Measurements from ENCODE around the gene LHPP.

The LHPP gene

GRCh38 chr10:124561206-124561605 is 99.6 kb downstream of the LHPP start:
- no peak for TF ChIP-seq RARB (CRISPR knock-in tag; IDR thresholded peaks at IDR 0.05)
- TF ChIP-seq TCF4 (CRISPR knock-in tag; IDR thresholded peaks at IDR 0.05; ENCODE audit: borderline replicate concordance) = no peak
- TF ChIP-seq OSR1 (CRISPR knock-in tag; IDR thresholded peaks at IDR 0.05) = no peak
- no peak for TF ChIP-seq ZNF565 (CRISPR knock-in tag; conservative IDR thresholded peaks at IDR 0.05; ENCODE audit: low read depth)
- TF ChIP-seq ISL1 (CRISPR knock-in tag; IDR thresholded peaks at IDR 0.05) = no peak
- TF ChIP-seq ZNF8 (CRISPR knock-in tag; IDR thresholded peaks at IDR 0.05) = no peak
- no peak for ATAC-seq

- TF ChIP-seq RARB (CRISPR knock-in tag; IDR thresholded peaks at IDR 0.05) (no peak), ZNF70 (CRISPR knock-in tag; IDR thresholded peaks at IDR 0.05) (no peak), ARNTL (CRISPR knock-in tag; IDR thresholded peaks at IDR 0.05; ENCODE audit: borderline replicate concordance, low read depth) (no peak), ISL1 (CRISPR knock-in tag; IDR thresholded peaks at IDR 0.05) (no peak), ZFP30 (CRISPR knock-in tag; IDR thresholded peaks at IDR 0.05) (no peak), OSR1 (CRISPR knock-in tag; IDR thresholded peaks at IDR 0.05) (no peak), TSHZ2 (CRISPR knock-in tag; IDR thresholded peaks at IDR 0.05) (no peak), TCF4 (CRISPR knock-in tag; IDR thresholded peaks at IDR 0.05; ENCODE audit: borderline replicate concordance) (no peak), CSRNP3 (CRISPR knock-in tag; IDR thresholded peaks at IDR 0.05) (no peak), CREB5 (CRISPR knock-in tag; IDR thresholded peaks at IDR 0.05; ENCODE audit: low read depth) (no peak), ESRRG (CRISPR knock-in tag; IDR thresholded peaks at IDR 0.05) (no peak), PPARA (CRISPR knock-in tag; IDR thresholded peaks at IDR 0.05; ENCODE audit: borderline replicate concordance) (no peak), ZNF565 (CRISPR knock-in tag; conservative IDR thresholded peaks at IDR 0.05; ENCODE audit: low read depth) (no peak), TOX (CRISPR knock-in tag; IDR thresholded peaks at IDR 0.05; ENCODE audit: borderline replicate concordance) (no peak), SNAI2 (CRISPR knock-in tag; IDR thresholded peaks at IDR 0.05) (no peak)
- no peak for ATAC-seq
These were observed 100.9 kb downstream of the LHPP start for GRCh38 chr10:124562425-124563060.

GRCh38 chr10:124563320-124564040 is 101.9 kb downstream of the LHPP start:
- no peak for TF ChIP-seq TCF4 (CRISPR knock-in tag; IDR thresholded peaks at IDR 0.05; ENCODE audit: borderline replicate concordance)
- no peak for TF ChIP-seq OSR1 (CRISPR knock-in tag; IDR thresholded peaks at IDR 0.05)
- TF ChIP-seq BACH2 (CRISPR knock-in tag; IDR thresholded peaks at IDR 0.05; ENCODE audit: borderline replicate concordance) = no peak
- no peak for TF ChIP-seq PPARA (CRISPR knock-in tag; IDR thresholded peaks at IDR 0.05; ENCODE audit: borderline replicate concordance)
- TF ChIP-seq SNAI2 (CRISPR knock-in tag; IDR thresholded peaks at IDR 0.05) = no peak
- TF ChIP-seq ISL1 (CRISPR knock-in tag; IDR thresholded peaks at IDR 0.05) = no peak
- ATAC-seq = no peak

GRCh38 chr10:124564881-124565280 is 103.3 kb downstream of the LHPP start:
- ATAC-seq = no peak
- TF ChIP-seq BACH2 (CRISPR knock-in tag; IDR thresholded peaks at IDR 0.05; ENCODE audit: borderline replicate concordance) = no peak
- TF ChIP-seq OSR1 (CRISPR knock-in tag; IDR thresholded peaks at IDR 0.05) = no peak
- no peak for TF ChIP-seq ESRRG (CRISPR knock-in tag; IDR thresholded peaks at IDR 0.05)
- TF ChIP-seq ISL1 (CRISPR knock-in tag; IDR thresholded peaks at IDR 0.05) = no peak
- TF ChIP-seq ZFP3 (CRISPR knock-in tag; IDR thresholded peaks at IDR 0.05) = no peak
- no peak for TF ChIP-seq ARNTL (CRISPR knock-in tag; IDR thresholded peaks at IDR 0.05; ENCODE audit: borderline replicate concordance, low read depth)
- no peak for TF ChIP-seq ZFP30 (CRISPR knock-in tag; IDR thresholded peaks at IDR 0.05)
- no peak for TF ChIP-seq CSDC2 (CRISPR knock-in tag; IDR thresholded peaks at IDR 0.05)
- TF ChIP-seq GLIS3 (CRISPR knock-in tag; IDR thresholded peaks at IDR 0.05) = no peak
- no peak for TF ChIP-seq TSHZ2 (CRISPR knock-in tag; IDR thresholded peaks at IDR 0.05)
- no peak for TF ChIP-seq ZNF8 (CRISPR knock-in tag; IDR thresholded peaks at IDR 0.05)
- TF ChIP-seq TCF4 (CRISPR knock-in tag; IDR thresholded peaks at IDR 0.05; ENCODE audit: borderline replicate concordance) = no peak
- no peak for TF ChIP-seq ZC3H10 (CRISPR knock-in tag; IDR thresholded peaks at IDR 0.05)
- TF ChIP-seq ZNF70 (CRISPR knock-in tag; IDR thresholded peaks at IDR 0.05) = no peak
- no peak for TF ChIP-seq POU6F1 (CRISPR knock-in tag; IDR thresholded peaks at IDR 0.05; ENCODE audit: borderline replicate concordance, low read depth)
- TF ChIP-seq ZNF565 (CRISPR knock-in tag; conservative IDR thresholded peaks at IDR 0.05; ENCODE audit: low read depth) = no peak
- TF ChIP-seq TOX (CRISPR knock-in tag; IDR thresholded peaks at IDR 0.05; ENCODE audit: borderline replicate concordance) = no peak
- no peak for TF ChIP-seq RARB (CRISPR knock-in tag; IDR thresholded peaks at IDR 0.05)

Measured in SK-N-SH treated with all-trans-retinoic acid at 6 μM for 48 hours (cell line).